Skeletal muscle satellite cell (primary cell): ENCODE data around the gene NUSAP1. TPM values are rescaled to one million over a fixed set of nuclear protein-coding genes. Genes with fewer than 3 reads are reported as not detected.
"Not testable (repeated sequence)": the region's sequence is repeated elsewhere in the genome, so short reads cannot be mapped to it uniquely, and the experiment has no call there.

Experiments used
- H3K27me3 ChIP-seq: 2 replicates; pipeline ENCODE4 v1.7.0; 2013; ENCODE audit warnings: low read length; ENCODE audit not compliant: control insufficient read depth, insufficient read depth
- H3K36me3 ChIP-seq: 2 replicates; pipeline ENCODE4 v1.7.0; 2013; ENCODE audit warnings: mild to moderate bottlenecking, control low read depth, low read length; ENCODE audit not compliant: insufficient read depth
- H3K4me1 ChIP-seq: 2 replicates; pipeline ENCODE4 v1.7.0; 2013; ENCODE audit warnings: low read length; ENCODE audit not compliant: control insufficient read depth, insufficient read depth
- H3K4me2 ChIP-seq: 2 replicates; pipeline ENCODE4 v1.7.0; 2013; ENCODE audit warnings: mild to moderate bottlenecking, low read length
- H3K4me3 ChIP-seq: 2 replicates; pipeline ENCODE4 v1.7.0; 2013; ENCODE audit warnings: low read length
- H3K9ac ChIP-seq: 2 replicates; pipeline ENCODE4 v1.7.0; 2013; ENCODE audit warnings: mild to moderate bottlenecking, low read depth, low read length, moderate library complexity
- H3K9me3 ChIP-seq: replicated peaks from 2 replicates; pipeline ENCODE4 v1.7.0; 2013; ENCODE audit warnings: mild to moderate bottlenecking, control low read depth, low read length
- total RNA-seq: library from RNA; depleted of rRNA; stranded (reverse); fragments of >200 nt; gene quantifications from 2 replicates; pipeline ENCODE4 v1.2.3, GENCODE V29; 2012; rRNA removed

NUSAP1 gene
- total RNA-seq: 38.3 and 42.4 TPM in 2 replicates

GRCh38 chr15:41332194-41333025, at the start of gene NUSAP1, which contains the start of gene OIP5:
TSS of gene NUSAP1 (plus strand) at chr15:41332881. CDS start at chr15:41332958, 77 bp downstream.
TSS of gene OIP5 (minus strand) at chr15:41332591. CDS start at chr15:41332561, 30 bp downstream.
- peak within 1 kb of the TSS; percentile 83 for H3K9ac ChIP-seq
- no peaks in the 10 kb centered on the region for H3K36me3 ChIP-seq
- H3K4me3 ChIP-seq: peak within 1 kb of the TSS; percentile 89
- peaks cover 8% of the 10 kb centered on the region for H3K4me1 ChIP-seq
- H3K9me3 ChIP-seq: no peaks in the 10 kb centered on the region
- H3K27me3 ChIP-seq: no peaks in the 10 kb centered on the region
- peak within 1 kb of the TSS; percentile 81 for H3K4me2 ChIP-seq

GRCh38 chr15:41282980-41283652, 49.6 kb upstream of the NUSAP1 start:
- H3K27me3 ChIP-seq, H3K9me3 ChIP-seq: not testable (repeated sequence)
- Histone ChIP-seq H3K4me2 (peak overlapping the region; percentile 67), H3K9ac (peak overlapping the region; percentile 63), H3K4me3 (peak overlapping the region; percentile 92), H3K36me3 (peaks cover 31% of the 10 kb centered on the region), H3K4me1 (peaks cover 25% of the 10 kb centered on the region)

- H3K4me2 ChIP-seq: peak overlapping the region; percentile 84
- H3K4me1 ChIP-seq: peaks cover 25% of the 10 kb centered on the region
- H3K4me3 ChIP-seq: peak overlapping the region; percentile 92
- H3K9ac ChIP-seq: peak overlapping the region; percentile 90
- H3K36me3 ChIP-seq: peaks cover 38% of the 10 kb centered on the region
- no peaks in the 10 kb centered on the region for H3K9me3 ChIP-seq
- H3K27me3 ChIP-seq: no peaks in the 10 kb centered on the region
Measured at GRCh38 chr15:41283653-41284426, 48.8 kb upstream of the NUSAP1 start.

GRCh38 chr15:41284427-41285177, 48.1 kb upstream of the NUSAP1 start:
- Histone ChIP-seq H3K27me3 (no peaks in the 10 kb centered on the region), H3K4me3 (peak overlapping the region; percentile 92), H3K4me2 (peak overlapping the region; percentile 84), H3K9me3 (no peaks in the 10 kb centered on the region), H3K36me3 (peaks cover 38% of the 10 kb centered on the region), H3K4me1 (peaks cover 25% of the 10 kb centered on the region), H3K9ac (peak overlapping the region; percentile 90)

GRCh38 chr15:41285285-41285684, 47.4 kb upstream of the NUSAP1 start:
- no peaks in the 10 kb centered on the region for H3K27me3 ChIP-seq
- H3K9me3 ChIP-seq: no peaks in the 10 kb centered on the region
- peak overlapping the region; percentile 92 for H3K4me3 ChIP-seq
- H3K9ac ChIP-seq: peak overlapping the region; percentile 90
- H3K36me3 ChIP-seq: peaks cover 33% of the 10 kb centered on the region
- peaks cover 25% of the 10 kb centered on the region for H3K4me1 ChIP-seq
- H3K4me2 ChIP-seq: peak overlapping the region; percentile 84

- Histone ChIP-seq H3K27me3 (no peaks in the 10 kb centered on the region), H3K36me3 (peaks cover 33% of the 10 kb centered on the region), H3K4me1 (peaks cover 15% of the 10 kb centered on the region), H3K4me2 (no peak overlapping the region), H3K9me3 (no peaks in the 10 kb centered on the region), H3K4me3 (no peak overlapping the region), H3K9ac (no peak overlapping the region)
Measured at GRCh38 chr15:41286665-41287333, 45.9 kb upstream of the NUSAP1 start.

- no peaks in the 10 kb centered on the region for H3K9me3 ChIP-seq
- no peaks in the 10 kb centered on the region for H3K27me3 ChIP-seq
- no peak overlapping the region for H3K4me3 ChIP-seq
- H3K9ac ChIP-seq: no peak overlapping the region
- peaks cover 7% of the 10 kb centered on the region for H3K4me1 ChIP-seq
- H3K4me2 ChIP-seq: no peak overlapping the region
- peaks cover 33% of the 10 kb centered on the region for H3K36me3 ChIP-seq
Measured at GRCh38 chr15:41288464-41288863, 44.2 kb upstream of the NUSAP1 start.

- H3K9ac ChIP-seq: no peak overlapping the region
- peaks cover 37% of the 10 kb centered on the region for H3K36me3 ChIP-seq
- no peaks in the 10 kb centered on the region for H3K27me3 ChIP-seq
- no peak overlapping the region for H3K4me2 ChIP-seq
- no peak overlapping the region for H3K4me3 ChIP-seq
- no peaks in the 10 kb centered on the region for H3K9me3 ChIP-seq
- H3K4me1 ChIP-seq: peaks cover 6% of the 10 kb centered on the region
Measured at GRCh38 chr15:41289953-41290352, 42.7 kb upstream of the NUSAP1 start.

GRCh38 chr15:41291065-41291631, 41.5 kb upstream of the NUSAP1 start:
- H3K4me1 ChIP-seq: peaks cover 6% of the 10 kb centered on the region
- no peak overlapping the region for H3K4me2 ChIP-seq
- no peak overlapping the region for H3K4me3 ChIP-seq
- no peak overlapping the region for H3K9ac ChIP-seq
- H3K27me3 ChIP-seq: no peaks in the 10 kb centered on the region
- no peaks in the 10 kb centered on the region for H3K9me3 ChIP-seq
- peaks cover 32% of the 10 kb centered on the region for H3K36me3 ChIP-seq

GRCh38 chr15:41292521-41292920, 40.2 kb upstream of the NUSAP1 start:
- peaks cover 22% of the 10 kb centered on the region for H3K36me3 ChIP-seq

More at GRCh38 chr15:41292521-41292920, 40.2 kb upstream of the NUSAP1 start:
- H3K4me3 ChIP-seq: no peak overlapping the region
- H3K4me1 ChIP-seq: no peaks in the 10 kb centered on the region
- H3K9me3 ChIP-seq: no peaks in the 10 kb centered on the region
- no peak overlapping the region for H3K4me2 ChIP-seq
- H3K27me3 ChIP-seq: no peaks in the 10 kb centered on the region
- no peak overlapping the region for H3K9ac ChIP-seq
